ENCODE results near the gene CHPT1.
A peak's percentile ranks its signal among the peaks of the same experiment; 100 is the strongest.
"Not testable (repeated sequence)": the region's sequence is repeated elsewhere in the genome, so short reads cannot be mapped to it uniquely, and the experiment has no call there.

CHPT1 gene

DNA sequence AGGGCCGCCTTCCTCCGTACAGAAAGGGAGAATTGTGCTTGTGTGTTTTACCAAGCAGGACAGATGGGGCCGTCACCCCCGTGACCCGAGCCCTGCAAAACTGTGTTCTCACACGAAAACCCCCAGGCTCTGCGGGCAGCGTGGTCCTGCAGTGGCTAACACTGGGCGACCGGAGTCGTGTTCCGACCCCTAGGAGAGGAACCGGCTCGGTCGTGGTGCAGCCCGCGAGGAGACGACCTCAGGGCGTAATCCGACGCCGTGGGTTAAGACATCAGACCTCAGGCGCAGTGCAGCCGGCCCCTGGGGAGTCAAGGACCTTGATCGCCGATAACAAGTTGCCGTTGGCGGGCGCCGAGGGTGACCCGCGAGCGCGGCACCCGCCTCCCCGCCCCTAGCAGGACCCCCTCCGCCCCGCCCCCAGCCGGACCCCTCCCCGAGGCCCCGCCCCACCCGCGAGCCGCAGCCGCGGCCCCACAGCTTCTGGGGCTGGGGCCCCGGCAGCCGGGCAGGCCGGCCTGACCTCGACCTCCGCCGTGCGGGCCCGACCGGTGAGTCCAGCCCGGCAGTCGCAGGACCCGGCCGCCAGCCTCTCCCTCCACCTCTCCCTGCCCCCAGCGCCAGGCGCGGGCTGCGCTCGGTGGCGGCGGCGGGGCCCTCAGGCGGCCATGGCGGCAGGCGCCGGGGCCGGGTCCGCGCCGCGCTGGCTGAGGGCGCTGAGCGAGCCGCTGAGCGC is at the start of gene CHPT1:
Gene CHPT1 (plus strand): TSS at position 444 of the 733 bp plus-strand sequence. CDS start 222 bp downstream, at position 666.
- no peak for DNase-seq

DNA sequence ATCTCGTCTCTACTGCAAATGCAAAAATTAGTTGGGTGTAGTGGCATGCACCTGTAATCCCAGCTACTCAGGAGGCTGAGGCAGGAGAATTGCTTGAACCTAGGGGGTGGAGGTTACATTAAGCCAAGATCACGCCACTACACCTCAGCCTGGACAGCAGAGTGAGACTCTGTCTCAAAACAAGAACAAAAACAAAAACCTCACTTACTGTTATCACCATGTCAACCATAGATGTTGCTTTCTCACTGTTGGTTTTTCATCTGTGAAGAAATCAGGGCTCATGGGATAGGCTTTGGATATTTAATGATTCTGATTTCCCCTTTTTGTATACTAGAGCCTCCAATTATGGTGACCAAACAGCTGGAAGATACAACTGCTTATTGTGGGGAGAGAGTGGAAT is 49.7 kb upstream of the CHPT1 start:
- no peak for DNase-seq

DNA sequence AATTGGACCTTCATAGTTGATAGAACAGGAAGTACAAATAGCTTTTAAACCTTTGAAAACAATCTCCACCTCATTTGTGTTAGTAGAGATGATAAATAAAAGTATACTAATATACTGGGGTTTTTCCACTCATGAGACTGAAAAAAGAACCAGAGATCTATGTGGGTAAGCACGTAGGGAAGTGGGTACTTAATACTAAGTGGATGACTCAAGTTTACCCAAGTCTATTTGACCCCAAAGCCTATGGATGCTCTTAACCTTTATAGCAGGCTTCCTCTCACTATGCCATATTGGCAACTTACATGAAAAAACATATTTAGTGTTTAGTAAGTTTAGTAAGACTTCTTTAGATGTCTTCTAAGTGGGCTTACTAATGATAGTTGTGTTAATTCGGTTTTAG is 49.2 kb upstream of the CHPT1 start:
- no peak for DNase-seq

DNA sequence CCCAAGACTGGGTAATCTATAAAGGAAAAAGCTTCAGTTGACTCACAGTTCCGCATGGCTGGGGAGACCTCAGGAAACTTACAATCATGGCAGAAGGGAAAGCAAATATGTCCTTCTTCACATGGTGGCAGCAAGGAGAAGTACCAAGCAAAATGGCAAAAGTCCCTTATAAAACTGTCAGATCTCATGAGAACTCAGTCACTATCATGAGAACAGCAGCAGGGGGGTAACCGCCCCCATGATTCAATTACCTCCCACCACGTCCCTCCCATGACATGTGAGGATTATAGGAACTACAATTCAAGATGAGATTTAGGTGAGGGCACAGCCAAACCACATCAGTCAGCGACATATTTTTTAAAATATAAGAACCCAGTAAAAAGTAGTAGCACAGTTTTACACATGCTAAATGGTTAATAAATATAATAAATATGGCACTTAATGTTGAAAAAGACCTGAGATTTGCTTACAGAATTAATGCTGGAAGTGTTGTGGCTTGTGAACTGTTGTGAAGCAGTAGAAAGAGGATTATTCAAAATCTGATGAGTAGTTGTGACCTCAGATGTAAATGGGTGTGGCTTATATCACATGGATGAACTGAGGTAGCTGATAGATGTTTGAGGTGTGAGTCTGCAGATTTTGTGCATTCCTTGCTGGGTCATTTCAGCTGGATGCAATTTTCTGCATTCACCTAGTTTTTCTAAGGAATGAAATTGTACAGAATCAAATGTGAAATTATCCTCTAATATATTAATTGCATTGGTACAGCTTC is 46.9 kb upstream of the CHPT1 start:
- no peak for DNase-seq

- DNase-seq: no peak
These were observed 44.4 kb upstream of the CHPT1 start for GRCh38 chr12:101653030-101653429.

DNA sequence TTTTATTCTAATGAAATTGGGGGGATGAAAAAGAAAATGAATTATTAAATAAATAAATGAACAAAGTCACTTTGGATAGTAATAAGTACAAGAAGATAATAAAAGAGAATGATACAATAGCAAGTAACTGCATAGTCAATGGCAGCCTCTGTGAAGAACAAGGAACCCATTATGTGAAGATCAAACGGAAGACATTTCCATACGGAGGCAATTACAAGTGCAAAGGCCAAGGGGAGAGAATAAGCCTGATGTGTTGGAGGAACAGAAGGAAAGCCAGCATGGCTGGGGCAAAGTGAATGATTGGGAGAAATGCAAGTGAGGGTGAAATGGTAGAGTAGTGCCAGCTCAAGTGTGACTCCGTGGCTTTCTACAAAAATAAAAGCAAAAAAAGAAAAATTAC is 43.9 kb upstream of the CHPT1 start:
- no peak for DNase-seq

DNA sequence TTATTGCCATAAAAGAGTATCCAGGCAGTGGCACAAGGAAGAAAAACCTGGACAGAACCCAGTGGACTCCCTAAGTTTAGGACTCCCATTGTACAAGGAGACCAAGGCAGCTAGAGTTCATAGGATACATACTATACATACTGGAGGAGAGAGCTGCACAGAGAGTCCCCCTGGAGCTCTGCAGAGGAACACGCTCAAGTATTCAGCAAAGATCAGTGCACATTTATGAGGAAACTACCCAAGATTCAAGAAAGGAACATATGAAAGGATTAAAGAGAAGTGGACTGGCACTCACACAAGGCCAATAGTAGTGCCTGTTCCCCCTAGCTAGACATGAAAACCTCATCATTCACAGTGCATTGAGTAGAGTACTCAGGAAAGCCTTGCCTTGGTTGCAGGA is 43.0 kb upstream of the CHPT1 start:
- no peak for DNase-seq

- no peak for DNase-seq
These were observed 42.0 kb upstream of the CHPT1 start for GRCh38 chr12:101655393-101655792.

DNA sequence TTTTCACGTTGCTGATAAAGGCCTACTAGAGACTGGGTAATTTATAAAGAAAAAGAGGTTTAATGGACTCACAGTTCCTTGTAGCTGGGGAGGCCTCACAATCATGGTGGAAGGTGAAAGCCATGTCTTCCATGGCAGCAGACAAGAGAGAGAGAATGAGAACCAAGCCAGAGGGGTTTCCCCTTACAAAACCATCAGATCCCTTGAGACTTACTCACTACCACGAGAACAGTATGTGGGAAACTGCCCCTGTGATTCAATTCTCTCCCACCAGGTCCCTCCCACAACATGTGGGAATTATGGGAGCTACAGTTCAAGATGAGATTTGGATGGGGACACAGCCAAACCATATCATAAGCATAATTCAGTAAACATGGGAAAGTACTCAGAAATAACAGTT is 36.8 kb upstream of the CHPT1 start:
- not testable (repeated sequence) for DNase-seq

DNA sequence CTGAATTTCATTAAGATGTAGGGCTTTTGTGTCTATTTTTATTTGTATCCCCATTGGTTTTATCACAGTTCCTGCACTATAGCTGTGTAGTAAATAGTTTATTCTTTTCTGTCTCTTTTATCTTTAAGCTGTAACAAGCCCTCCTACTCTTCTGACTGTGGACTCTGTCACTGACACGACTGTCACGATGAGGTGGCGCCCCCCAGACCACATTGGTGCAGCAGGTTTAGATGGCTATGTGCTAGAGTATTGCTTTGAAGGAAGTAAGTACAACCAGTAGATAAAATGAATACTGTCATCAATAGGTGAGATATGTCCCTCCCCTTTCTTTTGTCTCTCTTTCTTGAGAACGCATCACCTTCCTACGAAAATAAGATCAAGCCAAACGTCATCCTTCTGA is 34.1 kb upstream of the CHPT1 start:
- no peak for DNase-seq

GRCh38 chr12:101664992-101665391 is 32.4 kb upstream of the CHPT1 start:
- DNase-seq: no peak

DNA sequence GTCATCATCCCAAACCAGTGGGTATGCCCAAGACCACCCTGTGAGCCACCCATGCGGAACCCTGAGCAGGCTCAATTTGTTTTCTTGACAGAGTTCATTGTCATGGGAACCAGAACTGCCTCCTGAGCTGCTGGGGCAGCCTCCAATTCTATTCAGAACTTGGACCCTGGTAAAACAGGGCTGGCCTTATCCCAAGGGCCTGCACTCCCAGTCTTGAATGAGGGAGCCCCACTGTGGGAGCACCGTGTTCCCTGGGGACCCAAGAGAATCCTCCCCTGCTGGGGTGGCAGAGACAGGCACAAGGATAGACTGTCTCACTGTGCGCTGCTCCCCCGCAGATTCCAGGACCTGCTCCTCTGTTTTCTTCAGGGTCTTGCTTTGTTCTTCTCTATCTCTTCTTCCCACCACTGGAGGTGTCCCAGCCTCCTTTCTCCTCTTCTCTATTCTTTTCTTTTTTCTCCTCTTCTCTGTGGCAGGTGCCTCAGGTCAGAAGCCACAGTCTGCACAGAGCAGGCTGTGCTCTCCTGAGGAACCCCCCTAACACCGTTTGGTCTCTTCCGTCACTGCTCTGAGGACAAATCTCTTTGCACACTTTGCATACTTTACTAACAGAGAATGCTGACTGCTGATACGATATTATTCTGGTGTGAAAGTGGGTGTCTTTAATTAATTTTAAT is 31.2 kb upstream of the CHPT1 start:
- no peak for DNase-seq

DNA sequence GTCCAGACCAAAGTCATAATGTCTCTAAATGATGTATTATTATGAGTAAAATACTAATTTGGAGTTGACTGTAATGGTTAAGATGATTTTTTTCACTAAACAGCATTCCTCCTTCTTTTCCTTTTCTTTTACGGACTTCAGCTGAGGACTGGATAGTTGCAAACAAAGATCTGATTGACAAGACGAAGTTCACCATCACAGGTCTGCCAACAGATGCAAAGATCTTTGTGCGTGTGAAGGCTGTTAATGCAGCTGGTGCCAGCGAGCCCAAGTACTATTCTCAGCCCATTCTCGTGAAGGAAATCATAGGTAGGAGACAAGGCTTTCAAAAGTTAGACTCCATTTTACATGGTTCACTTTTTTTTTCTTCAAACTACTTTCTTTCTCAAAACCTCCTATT is 29.8 kb upstream of the CHPT1 start:
- DNase-seq: no peak

DNA sequence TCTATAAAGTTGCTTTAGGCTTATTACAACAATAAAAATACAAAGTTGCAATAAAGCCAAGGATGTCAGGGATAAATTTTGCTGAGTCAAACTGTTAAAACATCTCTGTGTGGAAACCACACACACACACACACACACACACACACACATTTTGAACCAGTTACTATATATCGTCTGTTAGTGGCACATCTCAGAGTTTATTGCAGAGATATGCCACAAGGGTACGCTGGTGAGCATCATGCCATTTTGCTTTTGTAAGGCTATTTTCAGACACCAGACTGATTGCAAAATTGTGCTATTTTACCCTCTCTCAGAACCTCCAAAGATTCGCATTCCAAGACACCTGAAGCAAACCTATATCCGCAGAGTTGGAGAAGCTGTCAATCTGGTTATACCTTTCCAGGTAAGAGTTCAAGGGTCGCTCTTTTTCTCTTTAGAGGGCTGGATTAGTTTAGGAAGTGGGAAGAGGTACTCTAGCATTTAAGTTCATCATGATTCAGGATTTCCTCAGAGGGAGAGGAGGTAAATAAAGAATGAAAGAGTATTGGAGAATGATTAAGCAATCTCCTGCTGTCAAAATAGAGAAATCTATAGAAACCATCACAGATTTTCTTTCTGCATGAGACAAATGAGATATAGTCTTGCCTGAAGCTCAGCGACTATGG is 27.3 kb upstream of the CHPT1 start:
- peak; percentile 32 for DNase-seq

- DNase-seq: peak; percentile 74
These were observed 26.2 kb upstream of the CHPT1 start for GRCh38 chr12:101671157-101671791.

GRCh38 chr12:101671833-101672232 is 25.6 kb upstream of the CHPT1 start:
- no peak for DNase-seq

DNA sequence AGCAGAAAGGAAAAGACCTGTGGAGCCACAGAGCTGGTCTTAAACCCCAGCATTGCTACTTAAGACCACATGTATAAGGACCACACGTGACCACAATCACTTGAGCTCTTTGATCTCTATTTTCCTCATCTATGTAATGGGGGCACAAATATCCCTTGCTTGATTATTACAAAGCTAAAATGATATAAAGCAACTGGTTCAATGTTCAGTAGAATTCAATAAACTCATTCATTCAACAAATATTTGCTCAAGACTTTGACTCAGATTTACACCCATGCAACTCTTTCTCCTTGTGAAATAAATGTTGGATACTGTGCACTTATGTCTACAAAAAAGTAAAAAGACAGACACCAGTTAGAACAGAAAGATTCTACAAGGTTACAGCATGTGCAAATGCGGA is 21.9 kb upstream of the CHPT1 start:
- DNase-seq: no peak

GRCh38 chr12:101676497-101676896 is 20.9 kb upstream of the CHPT1 start:
- DNase-seq: not testable (repeated sequence)

DNA sequence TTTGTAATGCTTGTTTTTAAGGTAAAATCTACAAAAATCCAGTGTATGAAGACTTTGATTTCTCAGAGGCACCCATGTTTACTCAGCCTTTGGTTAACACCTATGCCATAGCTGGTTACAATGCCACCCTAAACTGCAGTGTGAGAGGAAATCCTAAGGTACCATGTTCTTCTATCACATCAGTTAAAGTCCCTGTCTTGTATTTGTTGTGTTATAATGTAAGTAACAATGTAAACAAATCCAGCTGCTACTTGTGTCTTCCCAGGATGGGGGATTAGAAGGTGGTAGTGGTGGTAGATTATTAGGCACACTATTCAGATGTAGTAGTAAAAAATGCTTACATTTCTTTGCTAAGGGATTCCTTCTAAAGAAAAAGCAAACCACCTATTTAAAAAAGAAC is 19.4 kb upstream of the CHPT1 start:
- no peak for DNase-seq

- no peak for DNase-seq
These were observed 17.2 kb upstream of the CHPT1 start for GRCh38 chr12:101680240-101680639.

DNA sequence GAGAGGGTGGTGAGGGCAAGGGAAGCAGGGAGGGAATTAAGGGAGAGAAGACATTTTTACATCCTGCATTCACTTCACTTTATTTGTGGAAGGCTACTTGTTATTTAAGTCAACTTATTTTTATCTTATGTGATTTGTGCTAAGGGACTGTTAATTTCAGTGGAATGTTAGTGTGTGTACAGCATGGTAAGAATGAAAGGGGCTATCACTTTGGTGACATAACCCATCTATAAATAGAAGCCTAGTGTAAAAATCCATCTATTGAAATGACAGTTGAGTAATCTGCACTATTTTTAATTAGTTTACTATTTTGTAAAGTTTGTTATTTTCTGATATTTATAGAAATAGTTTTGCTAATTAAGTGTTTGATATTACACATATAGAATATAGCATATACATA is 16.8 kb upstream of the CHPT1 start:
- no peak for DNase-seq

DNA sequence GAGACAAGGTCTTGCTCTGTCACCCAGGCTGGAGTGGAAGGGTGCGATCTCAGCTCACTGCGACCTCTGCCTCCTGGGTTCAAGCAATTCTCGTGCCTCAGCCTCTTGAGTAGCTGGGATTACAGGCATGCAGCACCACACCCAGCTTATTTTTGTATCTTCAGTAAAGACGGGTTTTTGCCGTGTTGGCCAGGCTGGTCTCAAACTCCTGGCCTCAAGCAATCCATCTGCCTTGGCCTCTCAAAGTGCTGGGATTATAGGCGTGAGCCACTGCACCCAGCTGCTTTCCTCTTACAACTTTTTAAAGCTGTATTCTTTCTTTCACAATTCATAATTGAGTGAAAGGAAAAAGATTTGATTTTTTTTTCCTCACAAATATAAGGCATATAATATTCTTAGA is 15.8 kb upstream of the CHPT1 start:
- DNase-seq: not testable (repeated sequence)

DNA sequence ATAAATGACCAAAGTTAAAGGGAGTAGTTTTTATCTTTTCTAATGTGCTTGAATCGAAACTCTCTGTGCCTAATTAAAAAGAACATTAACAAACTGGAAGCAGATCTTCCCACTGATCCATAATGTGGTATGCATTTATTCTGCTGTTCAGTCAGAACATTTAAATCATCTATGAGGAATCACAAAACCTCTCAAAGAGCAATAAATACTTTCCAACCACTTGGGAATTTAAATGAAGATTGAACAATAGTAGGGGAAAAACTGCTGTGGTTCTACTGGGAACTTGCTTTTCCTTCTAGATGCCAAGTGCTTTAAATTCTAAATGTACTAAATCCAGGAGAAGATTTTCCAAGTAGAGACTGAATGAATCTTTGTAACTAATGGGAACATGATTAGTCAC is 12.3 kb upstream of the CHPT1 start:
- no peak for DNase-seq
